Tibial nerve (tissue), 4 donors: ENCODE measurements around the gene XPOT. TPM values are rescaled to one million over a fixed set of nuclear protein-coding genes. Genes with fewer than 3 reads are reported as not detected.

Experiments used
- DNase-seq, 2 donors: peaks; one replicate each; pipeline ENCODE4 v3.0.0-alpha.2; 2019; ENCODE audit warnings: low spot score in 2 of 2
- H3K27ac ChIP-seq, 4 donors: fragments of 200-600 bp; sonication (generic) in 3 of 4; one replicate each; pipeline ENCODE4 v1.5.1; 2017 to 2019; ENCODE audit warnings: mild to moderate bottlenecking in 1 of 4
- H3K27me3 ChIP-seq, 2 donors: fragments of 200-600 bp; sonication (generic) in 1 of 2; one replicate each; pipeline versions ENCODE4 v1.5.1 to v1.6.0; 2017 to 2019
- H3K36me3 ChIP-seq, 3 donors: fragments of 200-600 bp; sonication (generic); one replicate each; pipeline ENCODE4 v1.5.1; 2018 to 2019
- H3K4me1 ChIP-seq, 4 donors: fragments of 200-600 bp; sonication (generic) in 3 of 4; one replicate each; pipeline ENCODE4 v1.5.1; 2017 to 2019
- H3K4me3 ChIP-seq, 4 donors: fragments of 200-600 bp; sonication (generic) in 3 of 4; one replicate each; pipeline ENCODE4 v1.5.1; 2017 to 2019; ENCODE audit warnings: mild to moderate bottlenecking in 1 of 4, moderate library complexity in 1 of 4
- H3K9me3 ChIP-seq, 4 donors: fragments of 200-600 bp; sonication (generic) in 3 of 4; one replicate each; pipeline ENCODE4 v1.5.1; 2017 to 2019
- EP300 ChIP-seq, 2 donors: sonication (generic); formaldehyde crosslinking; IDR thresholded peaks; one replicate each; pipeline ENCODE4 v1.6.1; 2017; ENCODE audit warnings: antibody characterized with exemption in 2 of 2, mild to moderate bottlenecking in 1 of 2
- POLR2A ChIP-seq, 2 donors: fragments of 450-650 bp; IDR thresholded peaks; one replicate each; pipeline ENCODE4 v1.6.1; 2017; ENCODE audit warnings: antibody characterized with exemption in 2 of 2, mild to moderate bottlenecking in 2 of 2, moderate library complexity in 2 of 2
- WGBS, 2 donors: methylation state at CpG; one replicate each; pipeline ENCODE4 v1.1.5; 2018; 5-methylcytosine and 5-hydroxymethylcytosine counted together
- total RNA-seq, 4 donors: library from RNA; depleted of rRNA; stranded (reverse); fragments of >200 nt; gene quantifications; one replicate each; pipeline ENCODE4 v1.1.0, GENCODE V29; 2016
- TF ChIP-seq, protein P1 (sequence below), 5 experiments: fragments of 200-600 bp in 3 of 5; fragments of 450-650 bp in 2 of 5; sonication (generic) in 3 of 5; IDR thresholded peaks; one replicate each; pipeline ENCODE4 v1.5.1; 2016 to 2019; ENCODE audit warnings: antibody characterized with exemption in 5 of 5, mild to moderate bottlenecking in 3 of 5, moderate library complexity in 2 of 5

Gene XPOT
- total RNA-seq, 4 donors from 2014 or later: 42.6 to 53.3 (median 45.3) TPM

DNA sequence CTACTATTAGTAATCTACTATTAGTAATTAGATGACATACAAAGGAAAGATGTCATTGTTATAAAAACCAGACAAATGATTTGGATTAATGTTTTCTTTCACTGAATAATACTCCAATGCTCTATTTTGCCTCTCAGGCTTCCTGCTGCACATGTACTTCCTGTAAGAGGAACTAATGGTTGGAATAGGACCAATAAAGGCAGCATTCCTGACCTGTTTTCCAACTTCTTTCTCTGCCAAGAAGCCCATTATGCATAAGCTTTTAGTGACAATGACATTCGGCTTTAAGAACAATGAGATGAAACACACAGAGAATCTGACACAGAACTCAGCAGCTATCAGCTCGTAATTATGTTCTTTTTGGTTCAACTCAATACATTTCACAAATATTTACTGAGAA, 8.5 kb upstream of the XPOT start:
- Histone ChIP-seq H3K36me3 (no peaks in the 10 kb centered on the region), H3K27me3 (peaks cover 0 to 7% of the 10 kb centered on the region in 2 donors), H3K9me3 (no peaks in the 10 kb centered on the region), H3K4me1 (peaks cover 0 to 3% (median 0%) of the 10 kb centered on the region in 4 donors), H3K4me3 (no peak overlapping the region), H3K27ac (no peak overlapping the region)
- WGBS, 2 donors: 57 to 64% methylated on average over 2 of the region's 2 CpGs
- no peak for DNase-seq
- TF ChIP-seq, protein P1, sequence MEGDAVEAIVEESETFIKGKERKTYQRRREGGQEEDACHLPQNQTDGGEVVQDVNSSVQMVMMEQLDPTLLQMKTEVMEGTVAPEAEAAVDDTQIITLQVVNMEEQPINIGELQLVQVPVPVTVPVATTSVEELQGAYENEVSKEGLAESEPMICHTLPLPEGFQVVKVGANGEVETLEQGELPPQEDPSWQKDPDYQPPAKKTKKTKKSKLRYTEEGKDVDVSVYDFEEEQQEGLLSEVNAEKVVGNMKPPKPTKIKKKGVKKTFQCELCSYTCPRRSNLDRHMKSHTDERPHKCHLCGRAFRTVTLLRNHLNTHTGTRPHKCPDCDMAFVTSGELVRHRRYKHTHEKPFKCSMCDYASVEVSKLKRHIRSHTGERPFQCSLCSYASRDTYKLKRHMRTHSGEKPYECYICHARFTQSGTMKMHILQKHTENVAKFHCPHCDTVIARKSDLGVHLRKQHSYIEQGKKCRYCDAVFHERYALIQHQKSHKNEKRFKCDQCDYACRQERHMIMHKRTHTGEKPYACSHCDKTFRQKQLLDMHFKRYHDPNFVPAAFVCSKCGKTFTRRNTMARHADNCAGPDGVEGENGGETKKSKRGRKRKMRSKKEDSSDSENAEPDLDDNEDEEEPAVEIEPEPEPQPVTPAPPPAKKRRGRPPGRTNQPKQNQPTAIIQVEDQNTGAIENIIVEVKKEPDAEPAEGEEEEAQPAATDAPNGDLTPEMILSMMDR (IDR thresholded peaks at IDR 0.05): no peak
- TF ChIP-seq POLR2A (IDR thresholded peaks at IDR 0.05): no peak
- no peak for TF ChIP-seq EP300 (IDR thresholded peaks at IDR 0.05)

DNA sequence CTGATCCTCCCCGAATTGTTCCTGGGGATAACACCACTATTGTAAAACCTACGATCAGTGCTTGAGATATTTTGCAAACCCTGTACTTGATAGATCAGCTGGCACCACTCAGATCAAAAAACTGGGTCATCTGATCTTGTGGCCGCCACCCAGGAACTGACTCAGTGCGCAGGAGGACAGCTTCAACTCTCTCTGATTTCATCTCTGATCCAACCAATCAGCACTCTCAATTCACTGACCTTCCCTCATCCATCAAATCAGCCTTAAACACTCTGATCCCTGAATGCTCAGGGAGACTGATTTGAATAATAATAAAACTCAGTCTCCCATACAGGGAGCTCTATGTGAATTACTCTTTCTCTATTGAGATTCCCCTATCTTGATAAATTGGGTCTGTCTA, 4.2 kb upstream of the XPOT start:
- Histone ChIP-seq H3K27me3 (no peaks in the 10 kb centered on the region), H3K27ac (no peak overlapping the region), H3K4me3 (no peak overlapping the region), H3K9me3 (no peaks in the 10 kb centered on the region), H3K4me1 (peaks cover 0 to 6% (median 0%) of the 10 kb centered on the region in 4 donors), H3K36me3 (no peaks in the 10 kb centered on the region)
- no peak for TF ChIP-seq EP300 (IDR thresholded peaks at IDR 0.05)
- TF ChIP-seq POLR2A (IDR thresholded peaks at IDR 0.05): no peak
- TF ChIP-seq, protein P1 (IDR thresholded peaks at IDR 0.05): no peak
- 56 to 60% methylated on average over 4 of the region's 4 CpGs for WGBS, 2 donors
- DNase-seq: no peak

DNA sequence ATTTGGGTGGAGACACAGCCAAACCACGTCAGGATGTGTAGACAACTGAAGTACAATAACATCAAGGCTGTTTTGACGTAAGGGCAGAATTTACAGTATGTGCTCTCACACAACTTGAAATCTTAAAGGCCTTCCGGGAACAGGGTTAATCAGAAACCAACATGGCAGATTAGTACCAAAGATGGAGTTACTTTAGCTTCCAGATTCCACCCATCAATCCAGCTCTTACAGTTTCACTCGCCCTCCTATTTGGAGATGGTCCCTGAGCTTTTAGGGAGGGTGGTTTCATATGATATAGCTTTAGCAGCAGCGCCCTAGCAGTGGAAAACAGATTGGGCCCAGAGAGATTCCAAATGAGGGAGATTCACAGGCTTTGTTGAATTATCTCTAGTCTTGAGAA, 2.0 kb upstream of the XPOT start:
- Histone ChIP-seq H3K27ac (no peak overlapping the region), H3K4me3 (no peak overlapping the region), H3K4me1 (peaks cover 0 to 23% (median 8%) of the 10 kb centered on the region in 4 donors), H3K27me3 (no peaks in the 10 kb centered on the region), H3K36me3 (no peaks in the 10 kb centered on the region), H3K9me3 (no peaks in the 10 kb centered on the region)
- 88 to 91% methylated on average over 5 of the region's 5 CpGs for WGBS, 2 donors
- DNase-seq: no peak
- no peak for TF ChIP-seq EP300 (IDR thresholded peaks at IDR 0.05)
- TF ChIP-seq POLR2A (IDR thresholded peaks at IDR 0.05): no peak
- TF ChIP-seq, protein P1 (IDR thresholded peaks at IDR 0.05): no peak

DNA sequence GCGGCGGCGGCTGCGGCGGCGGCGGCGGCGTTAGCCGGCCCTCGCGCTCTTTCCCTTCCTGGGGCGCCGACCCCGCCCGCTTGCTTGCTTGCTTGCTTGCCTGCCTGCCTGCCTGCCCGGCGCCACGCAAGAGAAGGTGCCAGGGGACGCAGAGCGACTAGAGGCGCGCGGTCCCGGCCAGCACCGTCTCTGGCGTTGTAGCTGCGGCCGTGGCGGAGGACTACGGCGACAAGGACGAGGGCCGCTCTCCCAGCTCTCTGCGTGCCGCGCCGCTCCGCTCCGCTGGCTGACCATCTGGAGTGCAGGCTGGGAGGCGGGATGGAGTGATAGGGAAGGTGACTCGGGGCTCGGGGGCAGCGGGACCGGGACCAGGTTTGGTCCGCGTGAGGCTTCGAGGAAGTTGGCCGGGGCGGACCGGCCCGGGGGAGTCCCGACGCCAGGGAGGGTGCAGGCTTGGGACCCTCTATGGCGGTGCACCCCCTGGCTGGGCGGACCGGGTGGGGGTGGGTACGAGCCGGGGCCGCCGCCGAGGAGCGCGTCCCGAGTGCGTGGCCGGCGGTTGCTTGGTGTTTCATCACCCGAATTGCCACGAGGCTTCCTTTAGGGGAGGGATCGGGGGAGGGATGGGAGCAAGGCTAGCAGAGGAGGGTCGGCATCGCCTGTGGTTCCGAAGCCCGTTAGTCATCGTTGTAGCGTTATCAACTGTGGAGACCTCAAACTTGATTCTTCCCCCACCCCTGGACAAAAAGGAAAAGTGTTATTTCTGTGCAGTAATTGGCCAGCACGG, 471 bp downstream of the XPOT start:
- Histone ChIP-seq H3K27ac (peak overlapping the region; percentile 86 to 98 (median 97)), H3K27me3 (no peaks in the 10 kb centered on the region), H3K9me3 (no peaks in the 10 kb centered on the region), H3K4me3 (peak overlapping the region; percentile 92 to 100 (median 97)), H3K36me3 (no peaks in the 10 kb centered on the region), H3K4me1 (peaks cover 0 to 39% (median 8%) of the 10 kb centered on the region in 4 donors)
- TF ChIP-seq, protein P1 (IDR thresholded peaks at IDR 0.05): peak in 2 of 5 experiments; percentile 2 to 17
- TF ChIP-seq POLR2A (IDR thresholded peaks at IDR 0.05): no peak
- DNase-seq: peak in 1 of 2 donors; percentile 45
- WGBS, 2 donors: 1% methylated on average over 33 to 72 of the region's 78 CpGs
